ENCODE results near the gene RGS17.
A peak's percentile ranks its signal among the peaks of the same experiment; 100 is the strongest.
"Not testable (repeated sequence)": the region's sequence is repeated elsewhere in the genome, so short reads cannot be mapped to it uniquely, and the experiment has no call there.

The RGS17 gene

GRCh38 chr6:153003366-153003690 is 127.8 kb downstream of the RGS17 start:
- H3K79me2 ChIP-seq (ENCODE audit: insufficient read depth, low read depth): peaks cover 39% of the 10 kb centered on the region
- H2AFZ ChIP-seq (ENCODE audit: low read depth): peak overlapping the region; percentile 69
- TF ChIP-seq CTCF (conservative IDR thresholded peaks at IDR 0.05; ENCODE audit: low read depth, low read length): no peak
- peak overlapping the region; percentile 72; the same call in 1 of the 2 replicates for H3K9ac ChIP-seq
- H3K4me1 ChIP-seq (ENCODE audit: low read depth, poor library complexity, severe bottlenecking): peaks cover 33% of the 10 kb centered on the region
- no peaks in the 10 kb centered on the region for H3K36me3 ChIP-seq (ENCODE audit: insufficient read depth)
- peak overlapping the region; percentile 53; the same call in 1 of the 2 replicates for H3K27ac ChIP-seq
- no peak overlapping the region for H3K4me3 ChIP-seq (IDR thresholded peaks at IDR 0.05; ENCODE audit: insufficient read depth, low read depth, low read length)
- no peaks in the 10 kb centered on the region for H4K20me1 ChIP-seq (ENCODE audit: insufficient read depth)
- H3K27me3 ChIP-seq (ENCODE audit: insufficient read depth, low read depth): no peaks in the 10 kb centered on the region
- H3K4me2 ChIP-seq: peak overlapping the region; percentile 40

- no peaks in the 10 kb centered on the region for H3K36me3 ChIP-seq (ENCODE audit: insufficient read depth)
- H3K9ac ChIP-seq: peak within 1 kb of the TSS; percentile 72
- H3K79me2 ChIP-seq (ENCODE audit: insufficient read depth, low read depth): peaks cover 41% of the 10 kb centered on the region
- peaks cover 33% of the 10 kb centered on the region for H3K4me1 ChIP-seq (ENCODE audit: low read depth, poor library complexity, severe bottlenecking)
- peak within 1 kb of the TSS; percentile 53 for H3K27ac ChIP-seq
- H3K4me2 ChIP-seq: peak within 1 kb of the TSS; percentile 85
- TF ChIP-seq CTCF (conservative IDR thresholded peaks at IDR 0.05; ENCODE audit: low read depth, low read length): no peak
- no peaks in the 10 kb centered on the region for H4K20me1 ChIP-seq (ENCODE audit: insufficient read depth)
- H2AFZ ChIP-seq (ENCODE audit: low read depth): peak within 1 kb of the TSS; percentile 69
- H3K4me3 ChIP-seq (IDR thresholded peaks at IDR 0.05; ENCODE audit: insufficient read depth, low read depth, low read length): no peak within 1 kb of the TSS
- H3K27me3 ChIP-seq (ENCODE audit: insufficient read depth, low read depth): no peaks in the 10 kb centered on the region
These were observed 128.3 kb downstream of the RGS17 start, which contains the start of gene MTRF1L for GRCh38 chr6:153002613-153003365. TSS of gene MTRF1L (minus strand) at chr6:153002709. CDS start at chr6:153002685, 24 bp downstream.

- no peaks in the 10 kb centered on the region for H4K20me1 ChIP-seq (ENCODE audit: insufficient read depth)
- peak overlapping the region; percentile 41; the same call in 1 of the 2 replicates for H2AFZ ChIP-seq (ENCODE audit: low read depth)
- H3K36me3 ChIP-seq (ENCODE audit: insufficient read depth): no peaks in the 10 kb centered on the region
- H3K27me3 ChIP-seq (ENCODE audit: insufficient read depth, low read depth): no peaks in the 10 kb centered on the region
- H3K4me1 ChIP-seq (ENCODE audit: low read depth, poor library complexity, severe bottlenecking): peaks cover 33% of the 10 kb centered on the region
- H3K9ac ChIP-seq: peak overlapping the region; percentile 72
- H3K79me2 ChIP-seq (ENCODE audit: insufficient read depth, low read depth): peaks cover 46% of the 10 kb centered on the region
- H3K4me2 ChIP-seq: peak overlapping the region; percentile 85
- no peak for TF ChIP-seq CTCF (conservative IDR thresholded peaks at IDR 0.05; ENCODE audit: low read depth, low read length)
- peak overlapping the region; percentile 53 for H3K27ac ChIP-seq
- no peak overlapping the region for H3K4me3 ChIP-seq (IDR thresholded peaks at IDR 0.05; ENCODE audit: insufficient read depth, low read depth, low read length)
These were observed 129.1 kb downstream of the RGS17 start for GRCh38 chr6:153001767-153002612.

GRCh38 chr6:153000790-153001189 is 130.3 kb downstream of the RGS17 start:
- not testable (repeated sequence) for H2AFZ ChIP-seq (ENCODE audit: low read depth); H4K20me1 ChIP-seq (ENCODE audit: insufficient read depth); H3K27ac ChIP-seq; H3K27me3 ChIP-seq (ENCODE audit: insufficient read depth, low read depth); H3K9ac ChIP-seq; H3K36me3 ChIP-seq (ENCODE audit: insufficient read depth); H3K4me3 ChIP-seq (IDR thresholded peaks at IDR 0.05; ENCODE audit: insufficient read depth, low read depth, low read length)
- H3K79me2 ChIP-seq (ENCODE audit: insufficient read depth, low read depth): peaks cover 51% of the 10 kb centered on the region
- H3K4me2 ChIP-seq: peak overlapping the region; percentile 85
- H3K4me1 ChIP-seq (ENCODE audit: low read depth, poor library complexity, severe bottlenecking): peaks cover 33% of the 10 kb centered on the region
